ENCODE results near the gene FRYL.
"Not testable (repeated sequence)": the region's sequence is repeated elsewhere in the genome, so short reads cannot be mapped to it uniquely, and the experiment has no call there.

The FRYL gene

DNA sequence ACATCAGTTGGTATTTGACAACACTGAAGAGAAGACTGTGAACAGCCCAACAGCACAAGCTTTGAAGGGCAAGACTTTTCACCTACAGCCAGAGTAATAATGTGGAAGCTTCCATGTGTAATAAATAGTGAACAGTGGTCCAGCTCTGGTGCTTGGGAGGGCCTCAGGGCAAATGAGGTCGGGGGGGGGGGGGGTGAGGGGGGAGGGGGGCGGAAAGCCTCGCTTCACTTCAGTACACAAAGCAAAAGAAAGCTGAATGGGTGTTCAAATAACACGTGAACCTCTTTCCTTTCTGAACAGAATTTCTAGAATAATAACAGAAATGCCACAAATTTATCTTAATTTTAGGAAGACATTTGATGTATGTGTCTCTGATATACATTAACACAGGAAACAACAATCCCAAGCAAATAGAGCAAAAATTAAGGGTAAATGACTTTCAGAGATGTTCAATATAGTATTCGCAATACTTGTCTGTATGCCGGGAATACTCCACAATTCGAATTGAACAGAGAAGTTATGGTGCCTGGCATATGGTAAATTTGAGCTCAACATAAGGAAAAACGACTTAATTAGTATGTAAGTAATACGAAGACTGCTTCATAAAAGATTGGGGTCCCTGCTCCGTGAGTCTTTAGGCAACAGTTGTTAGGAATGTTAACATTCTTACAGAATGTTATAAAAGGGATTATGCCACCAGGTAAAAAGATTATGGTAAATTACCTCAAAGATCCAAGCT lies 92.6 kb downstream of the FRYL start:
- TF ChIP-seq Cebpa-rat (IDR thresholded peaks at IDR 0.05), result no peak
- Histone ChIP-seq H3K9ac (no peak overlapping the region), H3K4me2 (peak overlapping the region; percentile 42), H3K4me3 (no peak overlapping the region), H3K4me1 (peaks cover 27% of the 10 kb centered on the region), H3K9me3 (peaks cover 4% of the 10 kb centered on the region; the same call in 1 of the 2 replicates), H3K27ac (no peak overlapping the region), H4K20me1 (peaks cover 60% of the 10 kb centered on the region), H3K36me3 (peaks cover 9% of the 10 kb centered on the region), H3K27me3 (no peaks in the 10 kb centered on the region)

DNA sequence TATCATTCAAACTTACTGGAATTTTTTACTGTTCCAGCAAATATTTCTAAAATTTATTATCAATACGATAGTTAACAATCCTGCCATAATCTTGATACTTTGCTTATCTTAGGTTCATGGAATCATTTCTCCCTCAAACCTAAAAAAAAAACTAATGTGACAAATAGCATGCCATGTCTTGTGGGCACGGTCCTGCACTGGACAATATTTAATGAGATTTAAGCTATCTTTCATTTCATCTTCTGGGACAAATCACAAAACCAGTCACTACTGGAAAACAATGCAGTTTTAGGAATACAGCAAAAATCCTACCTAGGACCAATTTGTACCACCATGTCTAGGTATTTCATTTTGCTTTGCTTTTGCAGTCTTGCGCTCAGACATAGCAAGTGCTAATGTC lies 93.7 kb downstream of the FRYL start:
- Histone ChIP-seq H3K36me3 (peaks cover 9% of the 10 kb centered on the region), H3K27me3 (no peaks in the 10 kb centered on the region), H3K27ac (no peak overlapping the region), H3K9ac (no peak overlapping the region), H3K9me3 (peaks cover 4% of the 10 kb centered on the region; the same call in 1 of the 2 replicates), H3K4me2 (no peak overlapping the region), H3K4me3 (no peak overlapping the region), H3K4me1 (peaks cover 27% of the 10 kb centered on the region), H4K20me1 (peaks cover 55% of the 10 kb centered on the region)
- no peak for TF ChIP-seq Cebpa-rat (IDR thresholded peaks at IDR 0.05)

DNA sequence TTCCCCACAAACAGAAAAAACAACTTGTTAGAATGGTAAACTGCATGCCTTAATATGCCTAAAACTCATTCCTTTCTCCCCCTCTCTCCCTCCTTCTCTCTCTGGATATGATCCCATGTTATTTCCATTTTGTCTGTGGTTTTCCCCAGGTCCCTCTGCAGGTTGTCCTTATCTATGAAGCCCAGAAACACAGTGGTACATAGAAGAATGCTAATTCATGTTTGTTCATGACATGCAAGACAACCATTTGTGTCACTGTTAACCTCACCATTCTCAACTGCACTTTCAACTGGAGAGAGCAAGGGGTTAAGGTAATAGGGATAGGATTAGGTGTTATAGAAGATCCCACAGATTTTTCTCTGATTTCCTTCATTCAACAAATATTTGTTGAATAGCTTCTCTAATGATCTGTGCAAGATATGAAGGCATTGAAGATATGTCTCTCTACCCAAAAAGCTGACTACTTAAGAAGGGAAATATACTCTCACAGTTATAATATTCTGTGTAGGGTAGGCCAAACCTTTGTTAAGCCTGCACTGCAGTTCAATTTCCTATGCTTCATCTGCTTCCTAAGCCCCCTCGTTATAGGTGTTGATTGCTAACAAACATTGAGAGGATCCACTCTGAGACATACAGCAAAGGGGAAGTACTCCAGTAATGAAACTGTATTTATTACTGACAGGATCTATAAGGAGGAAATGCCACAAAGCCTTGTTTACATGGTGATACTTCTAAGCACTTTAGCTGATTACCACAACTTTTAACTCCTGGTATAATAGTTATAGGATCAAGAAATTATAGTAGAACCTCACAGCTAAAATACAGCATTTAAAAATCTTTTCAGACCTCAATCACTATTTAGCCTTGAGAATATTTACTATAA lies 96.1 kb downstream of the FRYL start:
- Histone ChIP-seq H3K36me3 (peaks cover 9% of the 10 kb centered on the region), H3K4me2 (no peak overlapping the region), H3K9ac (no peak overlapping the region), H4K20me1 (peaks cover 37% of the 10 kb centered on the region), H3K4me3 (no peak overlapping the region), H3K9me3 (peaks cover 4% of the 10 kb centered on the region; the same call in 1 of the 2 replicates), H3K4me1 (peaks cover 27% of the 10 kb centered on the region), H3K27me3 (no peaks in the 10 kb centered on the region), H3K27ac (no peak overlapping the region)
- TF ChIP-seq Cebpa-rat (IDR thresholded peaks at IDR 0.05), result no peak

DNA sequence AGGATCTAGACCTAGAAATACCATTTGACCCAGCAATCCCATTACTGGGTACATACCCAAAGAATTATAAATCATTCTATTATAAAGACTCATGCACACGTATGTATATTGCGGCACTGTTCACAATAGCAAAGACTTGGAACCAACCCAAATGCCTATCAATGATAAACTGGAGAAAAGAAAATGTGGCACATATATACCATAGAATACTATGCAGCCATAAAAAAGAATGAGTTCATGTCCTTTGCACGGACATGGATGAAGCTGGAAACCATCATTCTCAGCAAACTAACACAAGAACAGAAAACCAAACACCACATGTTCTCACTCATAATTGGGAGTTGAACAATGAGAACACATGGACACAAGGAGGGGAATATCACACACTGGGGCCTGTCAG lies 97.2 kb downstream of the FRYL start:
- peaks cover 28% of the 10 kb centered on the region for H4K20me1 ChIP-seq
- not testable (repeated sequence) for H3K4me2 ChIP-seq

DNA sequence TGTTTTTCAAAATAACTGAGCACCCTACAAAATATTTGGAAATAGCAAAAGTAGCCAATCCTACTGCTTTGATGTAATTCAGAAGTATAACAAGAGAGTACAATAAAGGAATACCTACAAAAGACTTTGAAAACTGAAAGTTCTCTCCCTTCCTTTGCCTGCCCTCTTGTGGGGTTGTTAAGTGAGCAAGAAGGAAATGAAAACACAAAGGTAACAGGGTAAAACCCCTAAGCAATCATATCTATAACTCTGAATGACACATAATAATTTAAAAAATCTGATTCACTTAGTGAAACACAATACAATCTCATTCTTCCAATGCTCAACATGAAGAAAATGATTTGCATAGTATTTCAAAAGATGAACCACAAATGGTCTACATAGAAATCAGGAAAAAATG lies 98.2 kb downstream of the FRYL start:
- Histone ChIP-seq H3K9me3 (peaks cover 19% of the 10 kb centered on the region), H4K20me1 (peaks cover 24% of the 10 kb centered on the region; the same call in 1 of the 2 replicates), H3K9ac (no peak overlapping the region), H3K36me3 (peaks cover 22% of the 10 kb centered on the region), H3K4me3 (no peak overlapping the region), H3K27me3 (no peaks in the 10 kb centered on the region), H3K4me2 (no peak overlapping the region), H3K4me1 (peaks cover 12% of the 10 kb centered on the region), H3K27ac (no peak overlapping the region)
- no peak for TF ChIP-seq Cebpa-rat (IDR thresholded peaks at IDR 0.05)

More for the DNA sequence above, 97.2 kb downstream of the FRYL start:
- not testable (repeated sequence) for H3K9me3 ChIP-seq, H3K27me3 ChIP-seq, H3K27ac ChIP-seq, H3K9ac ChIP-seq, H3K4me3 ChIP-seq
- Histone ChIP-seq H3K4me1 (peaks cover 17% of the 10 kb centered on the region), H3K36me3 (peaks cover 14% of the 10 kb centered on the region)

DNA sequence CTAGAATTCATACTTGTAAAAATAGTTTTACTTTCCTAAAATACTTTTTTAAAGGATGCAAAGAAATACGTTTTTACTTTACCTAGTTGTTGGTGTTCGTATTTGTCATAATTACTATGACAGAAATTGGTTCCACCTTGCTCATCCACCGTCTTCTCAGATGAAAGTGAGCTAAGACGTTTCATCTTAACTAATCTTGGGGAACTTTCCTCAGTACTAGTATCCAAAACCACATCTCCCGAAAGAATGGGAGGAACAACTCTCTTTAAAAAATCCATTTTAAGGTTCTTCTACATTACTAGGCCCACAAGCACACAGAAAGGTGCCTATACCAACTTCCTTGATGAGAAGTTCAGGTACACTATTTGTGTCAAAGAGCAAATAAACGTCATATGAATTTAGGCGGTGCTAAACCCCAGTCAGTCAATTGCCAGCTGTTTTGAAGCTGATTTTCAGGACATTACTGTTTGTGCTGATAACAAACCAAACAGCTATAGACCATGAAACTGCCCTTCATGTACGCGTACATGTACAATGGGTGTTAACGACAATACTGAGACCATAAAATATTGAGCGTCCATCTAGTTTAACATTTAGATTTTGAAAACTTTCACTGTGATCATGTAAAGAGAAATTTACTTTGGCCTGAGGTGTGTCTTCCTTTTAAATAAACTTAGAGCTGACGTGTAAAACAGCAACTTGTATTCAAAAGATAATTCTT lies 99.1 kb downstream of the FRYL start:
- Histone ChIP-seq H3K4me2 (no peak overlapping the region), H3K9me3 (peaks cover 27% of the 10 kb centered on the region), H3K27me3 (no peaks in the 10 kb centered on the region), H3K9ac (no peak overlapping the region), H3K36me3 (peaks cover 30% of the 10 kb centered on the region), H3K4me1 (peaks cover 12% of the 10 kb centered on the region), H3K27ac (no peak overlapping the region), H4K20me1 (peaks cover 24% of the 10 kb centered on the region; the same call in 1 of the 2 replicates), H3K4me3 (no peak overlapping the region)
- TF ChIP-seq Cebpa-rat (IDR thresholded peaks at IDR 0.05), result no peak

DNA sequence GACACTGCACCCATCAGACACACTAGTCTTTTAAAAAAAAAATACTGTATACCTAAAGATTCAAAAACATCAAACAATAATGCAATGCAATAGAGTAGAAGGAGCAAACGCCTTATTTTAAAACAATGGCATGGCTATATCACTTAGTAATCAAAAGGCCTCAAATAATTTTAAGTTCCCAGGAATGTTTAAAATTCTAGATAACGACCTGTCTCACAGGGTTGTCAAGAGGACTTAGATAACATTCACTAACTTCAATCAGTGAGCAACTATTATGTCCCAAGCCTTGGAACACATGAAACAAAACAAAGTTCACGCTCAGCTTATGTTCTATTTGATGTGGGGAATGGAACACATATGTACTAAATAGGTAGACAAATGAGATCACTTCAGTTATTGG lies 106.5 kb downstream of the FRYL start:
- no peak overlapping the region for H3K4me3 ChIP-seq
- TF ChIP-seq Cebpa-rat (IDR thresholded peaks at IDR 0.05), result no peak
- no peaks in the 10 kb centered on the region for H3K27me3 ChIP-seq
- H3K4me1 ChIP-seq, result no peaks in the 10 kb centered on the region
- H4K20me1 ChIP-seq, result peaks cover 11% of the 10 kb centered on the region; the same call in 1 of the 2 replicates
- H3K36me3 ChIP-seq, result peaks cover 45% of the 10 kb centered on the region
- no peak overlapping the region for H3K4me2 ChIP-seq
- no peak overlapping the region for H3K27ac ChIP-seq
- H3K9ac ChIP-seq, result no peak overlapping the region
- peaks cover 42% of the 10 kb centered on the region for H3K9me3 ChIP-seq

DNA sequence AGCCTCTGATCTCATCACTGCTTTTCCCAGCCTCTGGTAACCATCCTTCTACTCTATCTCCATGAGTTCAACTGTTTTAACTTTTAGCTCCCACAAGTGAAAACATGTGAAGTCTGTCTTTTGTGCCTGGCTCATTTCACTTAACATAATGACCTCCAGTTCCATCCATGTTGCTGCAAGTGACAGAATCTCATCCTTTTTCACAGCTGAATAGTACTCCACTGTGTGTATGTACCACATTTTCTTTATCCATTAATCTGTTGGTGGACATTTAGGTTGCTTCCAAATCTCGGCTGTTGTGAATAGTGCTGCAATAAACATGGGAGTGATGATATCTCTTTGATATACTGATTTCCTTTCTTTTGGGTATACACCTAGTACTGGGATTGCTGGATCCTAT lies 109.5 kb downstream of the FRYL start:
- Histone ChIP-seq H3K4me2 (no peak overlapping the region), H3K27ac (no peak overlapping the region), H3K27me3 (no peaks in the 10 kb centered on the region), H3K9ac (no peak overlapping the region), H4K20me1 (peaks cover 28% of the 10 kb centered on the region), H3K4me3 (no peak overlapping the region), H3K9me3 (peaks cover 14% of the 10 kb centered on the region), H3K36me3 (peaks cover 19% of the 10 kb centered on the region), H3K4me1 (no peaks in the 10 kb centered on the region)
- TF ChIP-seq Cebpa-rat (IDR thresholded peaks at IDR 0.05), result no peak

DNA sequence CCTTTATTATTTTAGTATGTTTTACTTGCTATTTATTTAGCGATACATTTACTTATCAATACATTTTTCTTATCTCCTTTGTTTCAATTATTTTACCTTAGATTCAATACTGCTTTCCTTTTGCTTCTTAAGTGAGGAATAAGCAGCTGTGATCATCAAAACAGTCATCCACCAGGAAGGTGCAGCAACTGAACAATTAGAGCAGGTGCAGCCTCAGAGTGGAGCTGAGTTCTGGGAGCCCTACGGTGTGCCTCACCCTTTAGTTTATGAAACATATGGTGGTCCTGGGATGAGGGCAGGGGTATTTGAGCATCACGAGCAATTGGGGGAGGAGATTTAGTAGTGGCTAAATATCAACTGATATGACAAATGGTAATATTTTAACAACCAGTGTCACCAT lies 111.0 kb downstream of the FRYL start:
- no peaks in the 10 kb centered on the region for H3K27me3 ChIP-seq
- no peak overlapping the region for H3K4me3 ChIP-seq
- H3K9ac ChIP-seq, result no peak overlapping the region
- no peak for TF ChIP-seq Cebpa-rat (IDR thresholded peaks at IDR 0.05)
- no peak overlapping the region for H3K4me2 ChIP-seq
- H3K27ac ChIP-seq, result no peak overlapping the region
- no peaks in the 10 kb centered on the region for H3K4me1 ChIP-seq
- H3K9me3 ChIP-seq, result peaks cover 8% of the 10 kb centered on the region
- peaks cover 17% of the 10 kb centered on the region for H3K36me3 ChIP-seq
- peaks cover 31% of the 10 kb centered on the region for H4K20me1 ChIP-seq
